Memory B cell (primary cell): ENCODE data around the gene ZNF296.

Source experiments
- ATAC-seq: fragments of 150-1000 bp; cut with Tn5 transposase; 2 replicates; pipeline ENCODE4 v1.10.0; 2021; ENCODE audit warnings: low read depth, mild to moderate bottlenecking, moderate library complexity
- DNase-seq, 2 donors: peaks; one replicate each; pipeline ENCODE4 v3.0.0; 2022; ENCODE audit warnings: low spot score in 2 of 2
- H3K27ac Mint-ChIP-seq: one replicate; pipeline ENCODE4 v1.8.0; 2022; ENCODE audit warnings: mild to moderate bottlenecking, moderate library complexity, mixed read lengths
- H3K27me3 Mint-ChIP-seq: one replicate; pipeline ENCODE4 v1.8.0; 2022; ENCODE audit warnings: mixed read lengths
- H3K36me3 Mint-ChIP-seq: one replicate; pipeline ENCODE4 v1.8.0; 2022; ENCODE audit warnings: mild to moderate bottlenecking, mixed read lengths
- H3K4me1 Mint-ChIP-seq: one replicate; pipeline ENCODE4 v1.8.0; 2022; ENCODE audit warnings: mixed read lengths
- H3K4me3 Mint-ChIP-seq: one replicate; pipeline ENCODE4 v1.8.0; 2022; ENCODE audit warnings: mild to moderate bottlenecking, moderate library complexity, mixed read lengths
- H3K9me3 Mint-ChIP-seq: one replicate; pipeline ENCODE4 v1.8.0; 2022; ENCODE audit warnings: mixed read lengths

The ZNF296 gene

GRCh38 chr19:45066921-45067661, 9.2 kb downstream of the ZNF296 start:
- H3K27ac Mint-ChIP-seq = no peak overlapping the region
- peaks cover 23% of the 10 kb centered on the region for H3K36me3 Mint-ChIP-seq
- peaks cover 5% of the 10 kb centered on the region for H3K4me1 Mint-ChIP-seq
- no peak for DNase-seq
- H3K27me3 Mint-ChIP-seq = no peaks in the 10 kb centered on the region
- no peaks in the 10 kb centered on the region for H3K9me3 Mint-ChIP-seq
- no peak overlapping the region for H3K4me3 Mint-ChIP-seq
- ATAC-seq = no peak

GRCh38 chr19:45063851-45064801, 12.2 kb downstream of the ZNF296 start:
- no peaks in the 10 kb centered on the region for H3K9me3 Mint-ChIP-seq
- peaks cover 30% of the 10 kb centered on the region for H3K36me3 Mint-ChIP-seq
- no peak for ATAC-seq

GRCh38 chr19:45061965-45062364, 14.3 kb downstream of the ZNF296 start:
- no peaks in the 10 kb centered on the region for H3K27me3 Mint-ChIP-seq
- DNase-seq (no peak), ATAC-seq (no peak)
- H3K36me3 Mint-ChIP-seq = peaks cover 40% of the 10 kb centered on the region
- H3K4me3 Mint-ChIP-seq = no peak overlapping the region
- peak overlapping the region; percentile 55 for H3K27ac Mint-ChIP-seq
- no peaks in the 10 kb centered on the region for H3K9me3 Mint-ChIP-seq
- H3K4me1 Mint-ChIP-seq = peaks cover 27% of the 10 kb centered on the region

More at GRCh38 chr19:45063851-45064801, 12.2 kb downstream of the ZNF296 start:
- no peaks in the 10 kb centered on the region for H3K27me3 Mint-ChIP-seq
- no peak overlapping the region for H3K27ac Mint-ChIP-seq
- H3K4me3 Mint-ChIP-seq = no peak overlapping the region
- no peak for DNase-seq
- H3K4me1 Mint-ChIP-seq = peaks cover 12% of the 10 kb centered on the region

GRCh38 chr19:45059258-45059965, 16.9 kb downstream of the ZNF296 start:
- Mint-ChIP-seq H3K27ac (peak overlapping the region; percentile 78), H3K27me3 (no peaks in the 10 kb centered on the region), H3K4me3 (peak overlapping the region; percentile 43), H3K4me1 (peaks cover 43% of the 10 kb centered on the region), H3K9me3 (no peaks in the 10 kb centered on the region), H3K36me3 (peaks cover 41% of the 10 kb centered on the region)
- ATAC-seq (peak; percentile 93), DNase-seq (peak; percentile 92 to 95)

GRCh38 chr19:45058622-45059159, 17.6 kb downstream of the ZNF296 start:
- no peak for ATAC-seq
- Mint-ChIP-seq H3K36me3 (peaks cover 41% of the 10 kb centered on the region), H3K9me3 (no peaks in the 10 kb centered on the region), H3K4me3 (no peak overlapping the region), H3K4me1 (peaks cover 43% of the 10 kb centered on the region), H3K27me3 (no peaks in the 10 kb centered on the region), H3K27ac (peak overlapping the region; percentile 78)
- DNase-seq = no peak

- DNase-seq (no peak), ATAC-seq (no peak)
- Mint-ChIP-seq H3K27ac (peak overlapping the region; percentile 21), H3K27me3 (no peaks in the 10 kb centered on the region), H3K9me3 (no peaks in the 10 kb centered on the region), H3K4me3 (no peak overlapping the region), H3K4me1 (peaks cover 49% of the 10 kb centered on the region), H3K36me3 (peaks cover 39% of the 10 kb centered on the region)
Observed at GRCh38 chr19:45057444-45057843, 18.8 kb downstream of the ZNF296 start.

- no peaks in the 10 kb centered on the region for H3K27me3 Mint-ChIP-seq
Observed at GRCh38 chr19:45056831-45057230, 19.4 kb downstream of the ZNF296 start.

GRCh38 chr19:45051929-45052579, 24.2 kb downstream of the ZNF296 start:
- Mint-ChIP-seq H3K4me1 (peaks cover 45% of the 10 kb centered on the region), H3K27ac (peak overlapping the region; percentile 93)
- peak; percentile 85 for ATAC-seq

More at GRCh38 chr19:45056831-45057230, 19.4 kb downstream of the ZNF296 start:
- Mint-ChIP-seq H3K36me3 (peaks cover 42% of the 10 kb centered on the region), H3K4me1 (peaks cover 55% of the 10 kb centered on the region), H3K27ac (peak overlapping the region; percentile 21), H3K4me3 (peak overlapping the region; percentile 41), H3K9me3 (no peaks in the 10 kb centered on the region)
- ATAC-seq (no peak), DNase-seq (no peak)

GRCh38 chr19:45050036-45050435, 26.2 kb downstream of the ZNF296 start:
- H3K9me3 Mint-ChIP-seq = no peaks in the 10 kb centered on the region
- no peak for DNase-seq
- no peaks in the 10 kb centered on the region for H3K27me3 Mint-ChIP-seq
- peak overlapping the region; percentile 93 for H3K27ac Mint-ChIP-seq
- no peak for ATAC-seq
- H3K4me1 Mint-ChIP-seq = peaks cover 51% of the 10 kb centered on the region
- H3K36me3 Mint-ChIP-seq = peaks cover 22% of the 10 kb centered on the region
- H3K4me3 Mint-ChIP-seq = peak overlapping the region; percentile 71

More at GRCh38 chr19:45051929-45052579, 24.2 kb downstream of the ZNF296 start:
- peak overlapping the region; percentile 86 for H3K4me3 Mint-ChIP-seq
- peaks cover 20% of the 10 kb centered on the region for H3K36me3 Mint-ChIP-seq
- H3K9me3 Mint-ChIP-seq = no peaks in the 10 kb centered on the region
- H3K27me3 Mint-ChIP-seq = no peaks in the 10 kb centered on the region
- peak; percentile 54 to 73 for DNase-seq

- ATAC-seq = no peak
- H3K9me3 Mint-ChIP-seq = no peaks in the 10 kb centered on the region
- H3K27ac Mint-ChIP-seq = peak overlapping the region; percentile 93
- H3K27me3 Mint-ChIP-seq = no peaks in the 10 kb centered on the region
- peak overlapping the region; percentile 71 for H3K4me3 Mint-ChIP-seq
- H3K4me1 Mint-ChIP-seq = peaks cover 47% of the 10 kb centered on the region
- H3K36me3 Mint-ChIP-seq = peaks cover 20% of the 10 kb centered on the region
- DNase-seq = no peak
Observed at GRCh38 chr19:45049073-45049736, 27.1 kb downstream of the ZNF296 start.

GRCh38 chr19:45047188-45047797, 29.0 kb downstream of the ZNF296 start:
- Mint-ChIP-seq H3K27ac (peak overlapping the region; percentile 92), H3K36me3 (peaks cover 20% of the 10 kb centered on the region), H3K27me3 (no peaks in the 10 kb centered on the region), H3K4me3 (peak overlapping the region; percentile 84), H3K4me1 (peaks cover 41% of the 10 kb centered on the region), H3K9me3 (no peaks in the 10 kb centered on the region)
- ATAC-seq (peak; percentile 66), DNase-seq (peak in 1 of 2 donors; percentile 61)

GRCh38 chr19:45046355-45046754, 29.9 kb downstream of the ZNF296 start:
- H3K4me1 Mint-ChIP-seq = peaks cover 45% of the 10 kb centered on the region
- DNase-seq (no peak), ATAC-seq (no peak)
- H3K9me3 Mint-ChIP-seq = no peaks in the 10 kb centered on the region
- peaks cover 24% of the 10 kb centered on the region for H3K36me3 Mint-ChIP-seq
- H3K27me3 Mint-ChIP-seq = no peaks in the 10 kb centered on the region
- H3K27ac Mint-ChIP-seq = peak overlapping the region; percentile 92
- peak overlapping the region; percentile 84 for H3K4me3 Mint-ChIP-seq
